ENCODE data around the gene RPS2.
"Not testable (repeated sequence)": the region's sequence is repeated elsewhere in the genome, so short reads cannot be mapped to it uniquely, and the experiment has no call there.

RPS2 gene

DNA sequence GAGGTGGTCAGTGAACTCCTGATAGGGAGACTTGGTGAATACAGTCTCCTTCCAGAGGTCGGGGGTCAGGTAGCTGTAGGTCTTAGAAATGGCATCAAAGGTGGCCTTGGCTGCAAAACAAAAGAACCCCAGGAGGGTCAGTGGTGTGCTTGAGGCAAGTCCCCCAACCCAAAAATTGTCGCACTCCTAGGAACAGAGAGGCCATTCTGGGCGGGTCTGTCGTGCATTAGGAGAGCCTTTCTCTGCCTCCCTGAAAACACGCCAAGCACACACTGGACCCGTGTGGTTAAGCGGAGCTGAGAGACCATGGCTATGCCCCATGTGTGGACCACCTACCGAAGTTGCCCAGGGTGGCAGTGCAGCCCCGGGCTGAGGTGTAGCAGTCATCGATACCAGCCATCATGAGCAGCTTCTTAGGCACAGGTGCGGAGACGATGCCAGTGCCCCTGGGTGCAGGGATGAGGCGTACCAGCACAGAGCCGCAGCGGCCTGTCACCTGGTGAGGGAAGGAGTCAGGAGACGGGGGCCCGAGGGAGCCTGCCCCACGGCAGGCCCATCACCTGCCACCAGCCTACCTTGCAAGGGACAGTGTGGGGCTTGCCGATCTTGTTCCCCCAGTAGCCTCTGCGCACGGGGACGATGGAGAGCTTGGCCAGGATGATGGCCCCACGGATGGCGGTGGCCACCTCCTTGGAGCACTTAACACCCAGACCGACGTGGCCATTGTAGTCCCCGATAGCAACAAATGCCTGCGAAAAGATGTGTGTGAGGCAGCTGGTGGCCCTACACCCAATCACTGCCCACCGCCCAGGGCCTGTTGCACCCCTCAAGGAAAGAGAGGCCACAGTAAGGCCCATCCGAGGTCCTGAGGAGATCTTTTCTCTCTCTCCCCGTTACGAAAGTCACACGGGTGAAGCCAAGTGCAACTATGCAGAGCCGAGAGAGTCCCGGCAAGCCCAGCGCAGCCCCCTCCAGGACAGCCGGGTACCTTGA lies 2.2 kb downstream of the RPS2 start:
- not testable (repeated sequence) for DNase-seq (ENCODE audit: low read depth)

DNA sequence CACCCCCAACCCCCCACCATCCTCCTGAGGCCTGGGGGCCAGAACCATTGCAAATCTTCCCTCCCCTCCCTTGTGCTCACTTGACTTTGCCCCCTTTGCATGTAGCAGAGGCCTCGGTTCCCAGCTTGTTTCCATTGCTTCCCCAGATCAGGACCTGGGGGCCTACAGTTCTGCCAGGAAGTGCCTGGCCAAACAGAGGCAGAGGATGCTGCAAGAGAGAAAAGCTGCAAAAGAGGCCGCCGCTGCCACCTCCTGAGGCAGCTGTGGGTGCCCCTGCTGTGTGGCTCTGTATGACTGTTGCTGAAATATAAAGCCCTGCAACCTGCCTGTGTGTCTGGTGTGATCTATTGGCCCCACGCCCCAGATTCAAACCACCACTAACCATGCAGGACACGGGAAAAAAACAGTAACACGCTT lies 3.0 kb downstream of the RPS2 start:
- no peak for DNase-seq (ENCODE audit: low read depth)

DNA sequence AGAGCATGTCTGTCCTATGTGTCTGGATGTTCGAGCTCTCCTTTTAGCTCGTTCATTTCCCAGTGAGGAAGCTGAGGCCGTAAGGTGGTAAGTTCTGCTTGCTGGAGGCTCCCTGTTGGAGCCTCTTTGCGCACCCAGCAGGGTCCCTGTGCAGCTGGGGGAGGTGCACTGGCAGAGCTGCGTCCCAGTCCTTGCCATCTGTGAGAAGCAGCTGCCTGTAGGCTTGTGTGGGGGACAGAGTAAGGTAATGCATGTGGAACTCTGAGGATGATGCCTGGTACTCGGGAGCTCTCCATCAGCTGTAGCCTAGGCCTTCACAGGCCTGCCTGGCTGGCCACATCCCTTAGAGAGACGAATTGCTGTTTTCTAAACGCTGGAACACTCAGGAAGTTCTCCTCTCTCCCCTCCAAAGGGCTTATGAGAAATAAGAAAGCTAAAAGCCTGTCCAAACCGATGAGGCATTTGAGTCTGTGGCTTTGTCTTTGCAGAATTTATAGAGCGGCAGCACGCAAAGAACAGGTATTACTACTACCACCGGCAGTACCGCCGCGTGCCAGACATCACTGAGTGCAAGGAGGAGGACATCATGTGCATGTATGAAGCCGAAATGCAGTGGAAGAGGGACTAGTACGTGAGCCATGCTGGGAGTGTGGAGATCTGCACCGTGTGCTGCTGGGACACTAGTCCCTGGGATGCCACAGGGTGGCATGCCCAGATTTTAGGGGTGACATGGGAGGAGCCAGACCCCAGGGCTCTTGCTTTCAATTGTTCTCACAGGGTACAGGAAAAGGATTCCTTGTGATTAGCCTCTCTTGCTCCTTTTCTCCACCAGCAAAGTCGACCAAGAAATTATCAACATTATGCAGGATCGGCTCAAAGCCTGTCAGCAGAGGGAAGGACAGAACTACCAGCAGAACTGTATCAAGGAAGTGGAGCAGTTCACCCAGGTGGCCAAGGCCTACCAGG lies 3.7 kb downstream of the RPS2 start:
- DNase-seq (ENCODE audit: low read depth): no peak

DNA sequence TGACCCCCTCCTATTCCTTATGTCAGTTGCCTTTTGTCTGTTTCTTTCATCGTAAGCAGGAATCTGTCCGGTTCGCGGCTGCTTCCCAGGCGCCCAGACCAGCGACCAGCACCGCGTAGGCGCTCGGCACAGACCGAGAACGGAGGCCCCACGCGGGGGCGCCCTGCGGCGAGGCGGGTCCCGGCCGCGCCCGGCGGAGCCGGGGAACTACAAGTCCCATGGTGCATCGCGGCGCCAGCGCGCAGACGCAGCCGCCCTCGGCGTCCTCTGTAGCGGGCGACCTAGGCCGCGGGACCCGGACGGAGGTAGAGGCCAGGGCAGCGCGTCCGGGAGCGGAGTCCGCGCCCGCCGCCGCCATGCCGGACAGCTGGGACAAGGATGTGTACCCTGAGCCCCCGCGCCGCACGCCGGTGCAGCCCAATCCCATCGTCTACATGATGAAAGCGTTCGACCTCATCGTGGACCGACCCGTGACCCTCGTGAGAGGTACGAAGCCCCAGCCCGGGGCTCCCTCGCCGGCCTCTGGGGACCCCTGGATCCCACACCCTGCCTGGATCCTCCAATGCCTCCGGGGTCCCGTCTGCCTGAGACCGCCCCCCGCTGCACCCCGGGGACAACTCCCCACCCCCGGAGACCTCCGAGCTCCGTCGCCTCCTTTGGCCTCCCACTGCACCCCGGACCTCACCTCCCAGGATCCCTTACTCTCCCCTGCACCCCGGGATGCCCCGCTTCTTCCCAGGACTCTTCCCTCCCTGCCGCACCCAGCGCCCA lies 5.2 kb downstream of the RPS2 start, which contains the start of gene NDUFB10:
TSS of gene NDUFB10 (plus strand) at position 270 of the 771 bp plus-strand sequence. CDS start at position 357, 87 bp downstream.
- DNase-seq (ENCODE audit: low read depth): peak; percentile 89

DNA sequence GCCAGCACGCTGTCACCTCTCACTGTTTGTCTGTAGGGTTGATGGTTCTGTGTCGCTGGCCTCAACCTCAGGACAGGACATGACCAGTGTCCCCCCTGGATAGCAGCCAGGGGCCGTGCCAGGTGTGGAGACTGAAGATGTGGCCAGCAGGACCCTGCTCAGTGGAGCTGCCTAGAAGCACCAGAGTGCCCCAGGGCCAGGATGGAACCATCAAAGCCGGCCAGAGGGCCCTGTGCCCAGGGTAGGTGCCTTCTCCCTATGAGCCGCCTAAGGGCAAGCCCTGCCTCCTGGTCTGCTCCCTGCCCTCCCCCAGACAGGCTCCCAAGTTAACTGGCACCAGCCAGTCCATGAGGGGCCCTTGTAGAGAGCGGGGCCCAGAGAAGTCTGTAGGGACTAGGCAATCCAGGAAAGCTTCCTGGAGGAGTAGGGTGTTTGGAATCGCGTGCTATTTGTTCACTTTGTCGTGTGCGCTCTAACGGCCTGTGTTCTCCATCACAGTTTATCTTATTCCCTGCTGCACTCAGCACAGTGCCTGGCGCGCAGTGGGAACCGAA lies 5.8 kb downstream of the RPS2 start:
- DNase-seq (ENCODE audit: low read depth): no peak

DNA sequence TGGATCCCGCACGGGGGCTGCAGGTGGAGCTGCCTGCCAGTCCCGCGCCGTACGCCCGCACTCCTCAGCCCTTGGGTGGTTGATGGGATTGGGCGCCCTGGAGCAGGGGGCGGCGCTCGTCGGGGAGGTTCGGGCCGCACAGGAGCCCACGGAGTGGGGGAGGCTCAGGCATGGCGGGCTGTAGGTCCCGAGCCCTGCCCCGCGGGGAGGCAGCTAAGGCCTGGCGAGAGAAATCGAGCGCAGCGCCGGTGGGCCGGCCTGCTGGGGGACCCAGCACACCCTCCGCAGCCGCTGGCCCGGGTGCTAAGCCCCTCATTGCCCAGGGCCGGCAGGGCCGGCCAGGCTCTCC lies 6.5 kb downstream of the RPS2 start:
- not testable (repeated sequence) for DNase-seq (ENCODE audit: low read depth)

DNA sequence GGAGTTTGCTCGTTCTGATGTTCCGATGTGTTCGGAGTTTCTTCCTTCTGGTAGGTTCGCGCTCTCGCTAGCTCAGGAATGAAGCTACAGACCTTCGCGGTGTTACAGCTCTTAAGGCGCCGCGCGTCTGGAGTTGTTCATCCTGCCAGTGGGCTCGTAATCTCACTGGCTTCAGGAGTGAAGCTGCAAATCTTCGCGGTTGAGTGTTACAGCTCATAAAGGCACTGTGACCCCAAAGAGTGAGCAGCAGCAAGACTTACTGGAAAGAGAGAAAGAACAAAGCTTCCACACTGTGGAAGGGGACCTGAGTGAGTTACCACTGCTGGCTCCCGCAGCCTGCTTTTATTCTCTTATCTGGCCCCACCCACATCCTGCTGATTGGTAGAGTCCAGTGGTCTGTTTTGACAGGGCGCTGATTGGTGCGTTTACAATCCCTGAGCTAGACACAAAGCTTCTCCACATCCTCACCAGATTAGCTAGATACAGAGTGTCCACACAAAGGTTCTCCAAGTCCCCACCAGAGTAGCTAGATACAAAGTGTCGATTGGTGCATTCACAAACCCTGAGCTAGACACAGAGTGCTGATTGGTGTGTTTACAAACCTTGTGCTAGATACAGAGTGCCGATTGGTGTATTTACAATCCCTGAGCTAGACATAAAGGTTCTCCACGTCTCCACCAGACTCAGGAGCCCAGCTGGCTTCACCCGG lies 7.0 kb downstream of the RPS2 start:
- not testable (repeated sequence) for DNase-seq (ENCODE audit: low read depth)

DNA sequence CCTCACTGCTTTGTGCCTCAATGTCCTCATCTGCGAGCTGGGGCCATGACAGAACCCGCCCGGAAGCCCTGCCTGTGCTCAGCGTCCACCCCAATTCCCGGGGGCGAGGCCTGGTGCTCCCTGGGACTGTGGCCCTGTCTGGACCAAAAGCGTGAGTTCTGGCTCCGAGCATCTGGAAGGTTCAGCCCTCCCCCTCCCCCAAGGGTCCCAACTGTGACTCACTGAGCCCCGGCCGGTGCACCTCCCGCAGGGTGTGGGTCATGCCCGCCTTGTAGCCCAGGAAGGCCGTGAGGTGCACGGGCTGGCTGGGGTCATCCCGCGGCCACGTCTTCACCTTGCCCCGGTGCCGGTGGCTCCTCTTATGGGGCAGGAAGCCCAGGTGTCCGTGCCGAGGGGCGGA lies 10.9 kb downstream of the RPS2 start:
- no peak for DNase-seq (ENCODE audit: low read depth)

DNA sequence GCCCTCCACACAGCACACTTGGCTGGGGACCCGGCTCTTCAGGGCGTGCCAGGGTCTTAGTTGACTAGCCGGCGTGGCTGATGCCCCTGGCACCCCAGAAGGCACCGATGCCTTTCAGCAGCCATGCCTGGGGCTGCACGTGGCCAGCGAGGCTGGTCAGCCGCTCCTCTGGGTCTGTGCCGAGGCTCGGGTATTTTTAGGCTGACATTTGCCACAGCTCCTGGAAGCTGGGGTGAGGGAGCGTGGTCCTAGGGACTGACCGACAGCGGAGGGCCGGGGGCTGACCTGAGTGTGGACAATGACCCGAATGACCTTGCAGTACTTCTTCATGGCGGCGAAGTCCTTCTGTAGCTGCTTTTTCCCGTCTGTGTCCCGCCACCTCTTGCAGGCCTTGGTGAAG lies 14.1 kb downstream of the RPS2 start:
- no peak for DNase-seq (ENCODE audit: low read depth)

DNA sequence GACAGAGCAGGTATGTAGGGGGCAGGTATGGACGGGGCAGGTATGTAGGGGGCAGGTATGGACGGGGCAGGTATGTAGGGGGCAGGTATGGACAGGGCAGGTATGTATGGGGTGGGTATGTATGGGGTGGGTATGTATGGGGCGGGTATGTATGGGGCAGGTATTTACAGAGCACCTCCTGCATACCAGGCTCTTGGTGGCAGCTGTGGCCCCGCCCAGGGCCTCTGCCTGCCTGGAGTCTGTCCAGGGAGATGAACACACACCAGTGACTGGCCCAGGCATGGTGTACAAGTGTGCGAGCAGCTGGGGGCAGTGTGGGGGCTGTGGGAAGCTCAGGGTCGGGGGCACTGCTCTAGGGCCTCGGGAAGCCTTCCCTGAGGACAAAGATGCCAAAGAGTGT lies 14.6 kb downstream of the RPS2 start:
- DNase-seq (ENCODE audit: low read depth): no peak

DNA sequence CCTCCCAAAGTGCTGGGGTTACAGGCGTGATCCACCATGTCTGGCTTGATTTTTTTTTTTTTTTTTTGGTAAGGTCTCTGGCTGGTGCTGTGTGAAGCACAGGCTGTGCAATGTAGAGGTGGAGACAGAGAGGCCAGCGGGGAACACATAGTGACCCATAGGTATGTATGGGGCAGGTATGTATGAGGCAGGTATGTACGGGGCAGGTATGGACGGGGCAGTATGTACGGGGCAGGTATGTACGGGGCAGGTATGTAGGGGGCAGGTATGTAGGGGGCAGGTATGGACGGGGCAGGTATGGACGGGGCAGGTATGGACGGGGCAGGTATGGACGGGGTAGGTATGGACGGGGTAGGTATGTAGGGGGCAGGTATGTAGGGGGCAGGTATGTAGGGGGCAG lies 15.1 kb downstream of the RPS2 start:
- DNase-seq (ENCODE audit: low read depth): no peak

DNA sequence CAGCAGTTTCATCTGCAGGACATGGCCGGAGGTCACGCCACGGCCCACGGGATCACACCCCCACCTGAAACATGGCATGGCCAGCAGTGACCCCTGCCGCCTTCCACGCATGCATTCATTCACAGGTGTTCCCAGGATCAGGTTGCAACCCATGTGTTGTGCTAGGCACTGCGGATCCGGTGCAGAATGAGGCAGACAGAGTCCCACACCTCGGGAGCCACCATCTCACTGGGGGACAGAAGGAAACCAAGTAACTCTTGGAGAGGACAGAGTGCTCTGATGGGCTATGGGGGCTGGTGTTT lies 17.3 kb downstream of the RPS2 start:
- no peak for DNase-seq (ENCODE audit: low read depth)

DNA sequence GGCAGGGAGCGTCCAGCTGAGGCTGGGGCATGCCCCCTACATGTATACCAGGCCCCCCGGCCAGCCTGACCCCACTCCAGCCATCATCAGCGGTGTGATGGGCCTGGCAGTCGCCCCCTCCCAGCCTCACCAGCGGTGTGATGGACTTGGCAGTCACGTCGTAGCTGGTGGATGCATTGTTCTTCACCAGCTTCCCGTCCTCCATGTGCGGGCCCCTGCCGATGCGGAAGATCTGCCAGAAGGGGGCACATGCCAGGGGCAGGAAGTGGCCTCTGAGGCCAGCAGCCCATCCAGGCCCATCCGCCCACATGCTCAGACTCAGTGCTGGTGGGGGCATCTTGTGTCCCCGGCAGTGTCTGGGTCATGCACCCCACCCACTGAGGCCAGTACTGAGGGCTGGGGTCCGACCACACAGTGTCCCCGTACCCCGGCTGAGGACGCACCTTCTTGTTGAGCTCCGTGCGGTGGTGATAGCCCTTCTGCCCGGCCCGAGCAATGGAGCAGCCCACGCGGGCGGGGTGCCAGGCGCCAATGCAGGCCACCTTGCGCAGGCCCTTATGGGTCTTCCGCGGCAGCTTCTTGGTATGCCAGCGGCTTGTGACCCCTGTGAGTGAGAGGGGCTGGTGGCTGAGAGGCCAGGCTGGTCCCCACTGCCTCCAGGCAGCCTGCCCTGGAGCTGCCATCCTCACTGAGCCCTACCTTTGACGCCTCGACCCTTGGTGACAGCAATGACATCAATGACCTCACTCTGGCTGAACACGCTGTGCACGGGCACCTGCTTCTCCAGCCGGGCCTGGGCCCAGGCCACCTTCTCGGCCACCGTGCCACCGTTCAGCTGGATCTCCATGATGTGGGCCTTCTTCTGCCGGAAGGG lies 17.9 kb downstream of the RPS2 start:
- no peak for DNase-seq (ENCODE audit: low read depth)

DNA sequence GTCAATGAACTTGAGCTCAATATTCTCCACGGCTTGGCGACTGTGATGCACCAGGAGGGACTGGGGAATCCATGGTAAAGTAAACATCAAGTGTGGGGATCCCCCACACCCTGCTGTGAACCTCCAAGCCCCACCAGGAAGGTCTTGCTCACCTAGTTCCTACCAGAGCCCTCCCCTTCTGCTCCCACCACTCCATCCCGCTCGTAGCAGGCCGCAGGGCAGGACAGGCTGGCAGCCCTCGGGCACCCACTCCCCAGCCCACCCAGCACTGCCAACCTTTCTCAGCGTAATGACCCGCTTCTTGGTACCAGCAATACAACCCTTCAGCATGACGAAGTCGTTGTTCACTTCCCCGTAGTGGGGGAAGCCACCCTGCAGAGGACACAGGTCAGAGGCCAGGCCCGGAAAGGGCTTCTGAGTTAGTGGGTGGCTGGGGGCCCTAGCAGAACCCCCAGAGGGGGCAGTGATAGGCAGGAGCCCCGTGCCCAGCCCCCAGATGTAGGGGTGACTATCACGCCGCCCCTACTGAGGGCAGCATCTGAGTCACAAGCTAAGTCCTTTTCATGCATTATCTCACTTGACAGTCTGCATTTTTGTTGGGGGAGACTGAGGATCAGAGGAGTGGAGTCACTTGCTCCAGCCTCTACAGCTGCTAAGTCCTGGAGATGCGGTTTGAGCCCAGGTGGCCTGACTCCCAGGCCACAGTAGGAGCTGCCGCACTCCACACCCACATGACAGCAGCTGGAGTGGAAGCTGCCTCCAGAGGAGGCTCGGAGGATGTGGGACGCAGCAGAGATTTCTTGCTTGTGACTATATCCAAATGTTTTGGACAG lies 18.9 kb downstream of the RPS2 start:
- DNase-seq (ENCODE audit: low read depth): no peak

DNA sequence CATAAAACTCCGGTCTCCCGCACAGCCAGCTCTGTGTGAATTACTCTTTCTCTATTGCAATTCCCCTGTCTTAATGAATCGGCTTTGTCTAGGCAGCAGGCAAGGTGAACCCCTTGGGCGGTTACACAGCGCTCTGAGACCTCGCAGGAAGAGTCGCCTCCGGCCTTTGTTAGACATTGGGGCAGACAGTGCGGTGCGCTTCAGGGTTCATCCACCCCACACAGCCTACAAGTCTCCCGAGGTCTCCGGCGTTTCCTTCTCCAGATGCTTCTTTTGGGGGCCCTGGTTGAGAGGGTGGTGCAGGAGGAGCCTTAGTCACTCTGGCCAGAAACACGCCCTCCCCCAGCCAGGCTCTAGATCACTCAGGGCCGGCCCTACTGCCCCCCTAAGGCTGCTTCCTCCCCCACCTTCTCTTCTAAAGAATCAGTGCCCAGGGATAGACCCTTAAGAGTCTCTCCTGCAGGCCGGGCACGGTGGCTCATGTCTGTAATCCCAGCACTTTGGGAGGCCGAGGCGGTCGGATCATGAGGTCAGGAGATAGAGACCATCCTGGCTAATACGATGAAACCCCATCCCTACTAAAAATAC lies 19.9 kb downstream of the RPS2 start:
- no peak for DNase-seq (ENCODE audit: low read depth)

DNA sequence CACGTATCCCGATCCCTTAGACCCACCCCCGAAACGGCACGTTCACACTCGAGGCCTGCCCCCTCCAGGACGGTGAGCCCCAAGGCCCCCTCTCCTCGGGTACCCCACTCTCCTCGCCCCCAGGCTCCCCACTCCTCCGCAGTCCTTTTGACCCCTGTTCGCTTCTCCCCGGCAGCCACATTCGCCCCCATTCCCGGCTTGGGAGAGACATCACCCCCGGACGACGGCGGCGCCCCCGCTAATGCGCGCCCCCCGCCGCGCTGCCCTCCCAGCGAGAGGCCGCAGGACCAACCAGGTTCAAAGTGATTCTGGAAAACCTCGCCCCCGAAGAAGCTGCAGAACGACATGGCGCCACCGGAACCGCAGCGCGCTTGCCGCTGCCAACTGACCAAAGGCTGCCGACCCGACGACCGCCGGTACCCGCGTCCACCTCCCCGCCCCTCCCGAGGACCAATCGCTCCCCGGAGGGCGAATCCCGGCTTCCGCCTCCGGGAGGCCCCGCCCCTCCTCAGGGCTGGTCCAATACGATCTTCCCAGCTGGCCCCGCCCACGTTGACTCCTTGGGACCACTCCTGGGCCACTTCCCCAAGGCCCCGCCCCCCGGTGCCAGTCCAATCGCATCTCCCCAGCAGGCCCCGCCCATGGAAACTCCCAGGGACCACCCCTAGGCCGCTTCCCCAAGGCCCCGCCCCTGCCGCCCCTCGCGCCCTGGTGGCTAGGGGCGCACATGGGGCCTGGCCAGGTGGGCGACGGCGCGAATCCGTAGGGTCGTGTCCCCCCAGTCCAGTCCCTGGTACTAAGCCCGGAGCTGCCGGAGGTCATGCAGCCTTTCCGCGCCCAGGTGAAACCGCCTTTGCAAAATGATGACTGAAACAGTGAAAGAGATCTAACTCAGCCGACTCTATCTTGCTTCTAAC lies 21.6 kb downstream of the RPS2 start, which contains the start of gene MSRB1:
TSS of gene MSRB1 (minus strand) at position 390 of the 917 bp plus-strand sequence. CDS start at position 347, 43 bp downstream.
- peak; percentile 97 for DNase-seq (ENCODE audit: low read depth)

DNA sequence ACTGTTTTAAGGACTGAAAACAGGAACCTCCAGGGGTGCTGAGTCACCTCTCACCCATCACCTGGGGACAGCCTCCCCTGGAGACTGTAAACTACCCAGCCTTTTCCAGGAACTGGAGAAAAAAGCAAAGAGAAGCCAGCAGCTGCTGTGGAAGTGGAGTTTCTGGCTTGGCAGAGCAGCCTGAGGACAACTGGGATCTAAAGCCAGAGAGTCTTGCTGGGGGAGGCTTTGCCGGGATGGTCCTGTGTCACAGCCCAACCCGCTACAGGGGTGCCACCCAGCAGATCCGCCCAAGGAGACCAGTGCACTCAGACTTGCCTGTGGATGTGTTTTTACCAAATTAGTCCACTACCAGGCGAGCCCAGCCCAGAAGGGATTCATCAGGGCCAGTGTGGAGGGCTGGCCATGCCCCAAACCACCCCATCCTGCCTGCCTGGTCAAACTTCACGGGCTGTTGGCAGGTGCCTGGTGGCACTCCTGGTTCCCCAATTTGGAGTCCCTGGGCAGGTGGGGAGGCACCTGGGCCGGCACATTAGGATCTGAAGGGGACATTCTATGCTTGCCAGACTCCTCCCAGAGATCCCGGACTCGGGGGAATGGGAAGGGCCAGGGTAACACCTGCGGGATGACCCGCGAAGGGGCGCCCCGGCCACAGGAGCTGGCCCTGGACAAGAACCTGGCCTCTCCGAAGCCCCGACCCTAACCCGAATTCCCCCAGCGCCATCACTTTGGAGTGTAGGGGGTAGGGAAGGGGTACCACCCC lies 22.4 kb downstream of the RPS2 start:
- DNase-seq (ENCODE audit: low read depth): no peak

Data from stimulated activated CD8-positive, alpha-beta memory T cell treated with anti-CD3 and anti-CD28 coated beads, Interleukin-12 subunit alpha, Interleukin-12 subunit beta, amount 100 ng/mL, for 1 hour (primary cell).